Sigmoid colon (tissue), 7 donors: ENCODE results near the gene LRRFIP1. TPM values are rescaled to one million over a fixed set of nuclear protein-coding genes. Genes with fewer than 3 reads are reported as not detected.

ENCODE experiments used
- DNase-seq: peaks from one replicate; pipeline ENCODE4 v3.0.0-alpha.2; 2019
- H3K27ac ChIP-seq, 4 donors: fragments of 200-600 bp; sonication (generic); one replicate each; pipeline ENCODE4 v1.5.1; 2016 to 2019; ENCODE audit warnings: mild to moderate bottlenecking in 1 of 4
- H3K27me3 ChIP-seq, 3 donors: fragments of 200-600 bp; sonication (generic); one replicate each; pipeline ENCODE4 v1.5.1; 2019; ENCODE audit warnings: mild to moderate bottlenecking in 1 of 3
- H3K36me3 ChIP-seq, 4 donors: fragments of 200-600 bp; sonication (generic); one replicate each; pipeline ENCODE4 v1.5.1; 2016 to 2019
- H3K4me1 ChIP-seq, 4 donors: fragments of 200-600 bp; sonication (generic); one replicate each; pipeline ENCODE4 v1.5.1; 2017 to 2019
- H3K4me3 ChIP-seq, 4 donors: fragments of 200-600 bp; sonication (generic); one replicate each; pipeline ENCODE4 v1.5.1; 2017 to 2019; ENCODE audit warnings: mild to moderate bottlenecking in 2 of 4, moderate library complexity in 1 of 4
- H3K9me3 ChIP-seq, 4 donors: fragments of 200-600 bp in 3 of 4; sonication (generic) in 3 of 4; one replicate each; pipeline versions ENCODE4 v1.5.1 to v1.6.1; 2013 to 2019
- CTCF ChIP-seq, 4 experiments: fragments of 450-650 bp in 3 of 4; fragments of 200-600 bp in 1 of 4; IDR thresholded peaks; one replicate each; pipeline ENCODE4 v1.5.1; 2016 to 2019; ENCODE audit warnings: antibody characterized with exemption in 4 of 4, mild to moderate bottlenecking in 3 of 4, moderate library complexity in 2 of 4
- EP300 ChIP-seq, 4 donors: sonication (generic); formaldehyde crosslinking; IDR thresholded peaks; one replicate each; pipeline ENCODE4 v1.6.1; 2017; ENCODE audit warnings: antibody characterized with exemption in 4 of 4
- POLR2A ChIP-seq, 2 donors: fragments of 450-650 bp; IDR thresholded peaks; one replicate each; pipeline ENCODE4 v1.6.1; 2016; ENCODE audit warnings: antibody characterized with exemption in 2 of 2, mild to moderate bottlenecking in 2 of 2, moderate library complexity in 2 of 2
- POLR2AphosphoS5 ChIP-seq, 4 donors: sonication (generic); formaldehyde crosslinking; IDR thresholded peaks; one replicate each; pipeline ENCODE4 v1.6.1; 2017; ENCODE audit warnings: antibody characterized with exemption in 4 of 4
- WGBS, 2 donors: extraction: QIAGEN DNeasy Blood & Tissue Kit; methylation state at CpG; one replicate each; pipeline ENCODE4 v1.1.7; 2013; 5-methylcytosine and 5-hydroxymethylcytosine counted together
- intact Hi-C: fragments of 100-400 bp; cut with DNase I; formaldehyde crosslinking; loops from one replicate; pipeline ENCODE4 v1.15.1; 2023
- polyA plus RNA-seq, 3 donors: library from polyadenylated mRNA; stranded (reverse); fragments of 200-250 nt; gene quantifications; one replicate each; pipeline ENCODE4 v1.2.3, GENCODE V29; 2013
- total RNA-seq, 4 donors: library from RNA; depleted of rRNA; stranded (reverse); fragments of >200 nt; gene quantifications; one replicate each; pipeline ENCODE4 v1.1.0, GENCODE V29; 2016
- donor health status: healthy with polysubstance abuse.
- donor health status: Bipolar disorder and iron deficiency.
- donor health status: healthy.

The LRRFIP1 gene
- total and polyA plus RNA-seq, 7 donors, result 42.0 to 185 (median 112) TPM

DNA sequence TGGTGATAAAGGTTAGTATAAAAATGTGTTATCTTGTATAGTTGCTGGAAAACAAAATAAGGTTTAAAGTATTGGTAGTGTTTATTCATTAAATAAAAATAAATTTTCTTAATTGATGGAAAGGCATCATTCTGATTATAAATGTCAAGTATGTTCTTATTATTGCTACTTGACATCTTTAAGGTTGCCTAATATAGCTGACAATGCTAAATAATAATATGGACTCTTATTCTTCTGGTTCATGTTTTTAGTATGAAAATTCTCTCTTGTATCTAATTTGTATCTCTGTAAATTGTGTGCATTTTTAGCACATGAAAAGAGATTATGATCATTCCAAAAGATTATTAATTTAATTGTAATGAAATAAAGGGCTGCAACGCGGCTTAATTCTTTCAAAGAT lies 196.2 kb downstream of the LRRFIP1 start:
- Histone ChIP-seq H3K27ac (no peak overlapping the region), H3K4me3 (no peak overlapping the region), H3K9me3 (no peaks in the 10 kb centered on the region), H3K36me3 (no peaks in the 10 kb centered on the region), H3K27me3 (no peaks in the 10 kb centered on the region), H3K4me1 (no peaks in the 10 kb centered on the region)
- intact Hi-C loops, result no loop called here
- TF ChIP-seq EP300 (IDR thresholded peaks at IDR 0.05) (no peak), CTCF (IDR thresholded peaks at IDR 0.05) (no peak), POLR2A (IDR thresholded peaks at IDR 0.05) (no peak), POLR2AphosphoS5 (IDR thresholded peaks at IDR 0.05) (no peak)
- 93 to 94% methylated on average over 2 of the region's 2 CpGs for WGBS, 2 donors
- DNase-seq, result no peak

DNA sequence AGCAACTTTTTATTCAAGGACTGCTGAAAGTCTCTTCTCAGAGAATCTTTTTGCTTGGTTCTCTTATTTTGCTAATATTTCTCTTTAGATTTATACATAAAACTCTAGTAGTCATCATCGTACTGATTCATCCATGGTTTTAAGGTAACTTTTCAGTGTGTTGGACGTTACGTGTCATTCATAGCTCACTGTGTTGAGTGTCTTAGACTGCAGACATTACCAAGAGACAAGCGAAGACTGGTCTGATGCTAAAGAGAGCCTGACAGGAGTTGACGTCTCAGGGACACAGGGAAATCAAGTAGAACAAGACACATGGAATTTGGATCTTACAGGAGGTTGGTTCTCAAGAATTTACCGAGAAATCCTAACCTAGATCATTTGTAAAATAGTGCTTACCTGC lies 196.7 kb downstream of the LRRFIP1 start:
- intact Hi-C loops, result no loop called here
- TF ChIP-seq POLR2A (IDR thresholded peaks at IDR 0.05) (no peak), CTCF (IDR thresholded peaks at IDR 0.05) (no peak), EP300 (IDR thresholded peaks at IDR 0.05) (no peak), POLR2AphosphoS5 (IDR thresholded peaks at IDR 0.05) (no peak)
- H3K27me3 ChIP-seq, result no peaks in the 10 kb centered on the region
- no peak overlapping the region for H3K4me3 ChIP-seq
- 87 to 89% methylated on average over 6 of the region's 6 CpGs for WGBS, 2 donors
- no peak for DNase-seq
- H3K36me3 ChIP-seq, result no peaks in the 10 kb centered on the region
- H3K4me1 ChIP-seq, result no peaks in the 10 kb centered on the region
- no peak overlapping the region for H3K27ac ChIP-seq
- no peaks in the 10 kb centered on the region for H3K9me3 ChIP-seq

DNA sequence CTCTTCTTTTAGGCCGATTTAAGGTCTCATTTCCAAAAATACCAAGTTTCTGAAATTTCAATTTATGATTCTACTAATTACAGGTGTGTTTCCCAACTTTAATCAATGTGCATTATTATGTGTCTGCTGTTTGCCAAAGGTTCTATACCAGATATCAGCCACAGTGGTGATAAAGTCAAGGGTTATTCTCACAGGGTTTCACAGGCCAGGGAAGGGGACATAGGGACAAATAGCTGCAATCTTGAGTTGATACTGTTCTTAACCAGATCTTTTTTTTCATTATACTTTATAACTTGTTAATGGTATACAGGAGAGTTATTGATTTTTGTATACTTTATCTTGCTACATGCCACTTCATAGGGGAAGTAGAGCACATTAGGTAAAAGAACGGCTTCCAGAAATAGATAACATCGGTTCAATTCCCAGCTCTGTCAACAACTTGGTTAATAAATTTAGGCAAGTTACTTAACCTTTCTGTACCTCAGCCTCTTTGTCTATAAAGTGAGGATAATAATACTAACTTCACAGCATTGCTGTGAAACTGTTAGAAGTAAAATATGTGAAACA lies 200.1 kb downstream of the LRRFIP1 start:
- H3K4me3 ChIP-seq, result no peak overlapping the region
- H3K4me1 ChIP-seq, result no peaks in the 10 kb centered on the region
- intact Hi-C loops, result no loop called here
- no peaks in the 10 kb centered on the region for H3K27me3 ChIP-seq
- TF ChIP-seq EP300 (IDR thresholded peaks at IDR 0.05) (no peak), CTCF (IDR thresholded peaks at IDR 0.05) (no peak), POLR2A (IDR thresholded peaks at IDR 0.05) (no peak), POLR2AphosphoS5 (IDR thresholded peaks at IDR 0.05) (no peak)
- no peaks in the 10 kb centered on the region for H3K9me3 ChIP-seq
- no peak for DNase-seq
- no peaks in the 10 kb centered on the region for H3K36me3 ChIP-seq
- no peak overlapping the region for H3K27ac ChIP-seq
- WGBS, 2 donors, result 83 to 85% methylated on average over 3 of the region's 3 CpGs

Other genes starting within 250 kb of the LRRFIP1 start
- gene COL6A3, start 213.4 kb upstream of the LRRFIP1 start, total RNA-seq, result 100 to 1,000 TPM; 233 to 715 (median 381) TPM
- gene COL6A3, start 213.4 kb upstream of the LRRFIP1 start, polyA plus RNA-seq, result 10 to 100 TPM in 1 of 3 donors, 1 to 10 TPM in 2; 2.8 to 66.9 (median 9.0) TPM
- 10 to 100 TPM in 1 of 4 donors, 1 to 10 TPM in 3; 1.8 to 21.9 (median 4.6) TPM for gene MLPH, start 140.3 kb upstream of the LRRFIP1 start, total RNA-seq
- 10 to 100 TPM; 45.0 to 79.3 (median 56.2) TPM for gene MLPH, start 140.3 kb upstream of the LRRFIP1 start, polyA plus RNA-seq
- gene PRLH, start 61.0 kb upstream of the LRRFIP1 start, total RNA-seq, result not detected
- not detected for gene PRLH, start 61.0 kb upstream of the LRRFIP1 start, polyA plus RNA-seq
- 1 to 10 TPM in 1 of 4 donors, under 1 TPM in 3; 0.33 to 2.8 (median 0.45) TPM for gene RAB17, start 36.9 kb upstream of the LRRFIP1 start, total RNA-seq
- 10 to 100 TPM; 34.4 to 48.8 (median 38.4) TPM for gene RAB17, start 36.9 kb upstream of the LRRFIP1 start, polyA plus RNA-seq
- 1 to 10 TPM in 2 of 4 donors, under 1 TPM in 2; 0.68 to 1.7 (median 1.2) TPM for gene RBM44, start 171.2 kb downstream of the LRRFIP1 start, total RNA-seq
- under 1 TPM in 1 of 3 donors, not detected in 2; 0.12 TPM for gene RBM44, start 171.2 kb downstream of the LRRFIP1 start, polyA plus RNA-seq
- 100 to 1,000 TPM; 324 to 788 (median 447) TPM for gene RAMP1, start 232.0 kb downstream of the LRRFIP1 start, total RNA-seq
- gene RAMP1, start 232.0 kb downstream of the LRRFIP1 start, polyA plus RNA-seq, result 10 to 100 TPM in 2 of 3 donors, not detected in 1; 13.2 to 50.1 TPM